Measurements from ENCODE around the gene PLXDC2.

The PLXDC2 gene

DNA sequence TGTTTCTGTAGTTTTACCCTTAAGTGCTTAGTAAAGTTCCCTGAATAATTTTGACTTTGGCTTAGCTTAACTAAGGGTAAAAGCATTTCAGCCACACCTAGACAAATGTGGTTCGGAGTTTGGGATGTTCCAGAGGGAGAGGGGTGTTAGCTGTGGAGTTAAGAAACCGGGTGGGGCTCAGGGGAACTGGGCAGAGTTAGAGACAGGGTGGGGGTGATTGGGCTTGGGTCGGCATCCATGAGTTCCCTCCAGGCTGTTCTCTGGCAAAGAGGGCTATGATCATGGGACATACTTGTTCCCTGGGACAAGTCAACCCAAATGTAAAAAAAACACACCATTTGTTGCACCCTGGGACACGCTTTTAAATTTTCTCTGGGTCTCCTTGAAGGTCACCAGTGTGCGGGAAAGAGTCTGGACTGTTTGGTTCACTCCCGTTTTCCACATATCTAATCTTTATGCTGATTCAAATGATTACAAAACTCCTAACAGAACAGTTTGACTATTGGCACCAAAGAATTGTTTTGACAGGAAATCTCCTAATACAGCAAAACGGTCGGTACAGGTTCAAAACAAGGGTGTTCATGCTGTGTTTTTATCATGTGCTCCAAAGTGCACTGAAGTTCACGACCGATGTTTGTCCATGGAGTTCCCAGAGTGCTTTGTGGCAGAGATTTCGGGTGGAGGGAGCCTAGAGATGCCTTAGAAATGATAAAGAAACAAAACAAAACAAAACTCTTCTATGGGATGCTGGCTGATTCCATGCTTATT lies 56.5 kb downstream of the PLXDC2 start:
- DNase-seq = no peak
- no peak overlapping the region for H2AFZ ChIP-seq (ENCODE audit: low read depth, low read length)
- H3K4me3 ChIP-seq (ENCODE audit: low read depth in 1 of 2, low read length in 2 of 2) = no peak overlapping the region
- no peaks in the 10 kb centered on the region for H3K36me3 ChIP-seq (ENCODE audit: insufficient read depth, low read length)
- no peak for ATAC-seq (ENCODE audit: insufficient read depth, low read depth)
- H3K79me2 ChIP-seq (ENCODE audit: insufficient read depth, low read length) = no peaks in the 10 kb centered on the region
- no peaks in the 10 kb centered on the region for H4K20me1 ChIP-seq (ENCODE audit: insufficient read depth, low read length)
- TF ChIP-seq CTCF (IDR thresholded peaks at IDR 0.05; ENCODE audit: borderline replicate concordance, extremely low read depth, low read length, poor library complexity, severe bottlenecking) = no peak
- TF ChIP-seq EZH2 (IDR thresholded peaks at IDR 0.05; ENCODE audit: borderline replicate concordance, low read depth, low read length, severe bottlenecking) = no peak
- H3K4me1 ChIP-seq (ENCODE audit: insufficient read depth, low read length) = no peaks in the 10 kb centered on the region
- H3K9me3 ChIP-seq (ENCODE audit: insufficient read depth, low read length, severe bottlenecking) = no peaks in the 10 kb centered on the region
- H3K27me3 ChIP-seq (ENCODE audit: insufficient read depth, low read length, poor library complexity) = no peaks in the 10 kb centered on the region
- no peak overlapping the region for H3K9ac ChIP-seq (ENCODE audit: low read depth, low read length)
- H3K4me2 ChIP-seq (ENCODE audit: insufficient read depth, low read length) = no peak overlapping the region
- H3K27ac ChIP-seq (ENCODE audit: low read length) = no peak overlapping the region

DNA sequence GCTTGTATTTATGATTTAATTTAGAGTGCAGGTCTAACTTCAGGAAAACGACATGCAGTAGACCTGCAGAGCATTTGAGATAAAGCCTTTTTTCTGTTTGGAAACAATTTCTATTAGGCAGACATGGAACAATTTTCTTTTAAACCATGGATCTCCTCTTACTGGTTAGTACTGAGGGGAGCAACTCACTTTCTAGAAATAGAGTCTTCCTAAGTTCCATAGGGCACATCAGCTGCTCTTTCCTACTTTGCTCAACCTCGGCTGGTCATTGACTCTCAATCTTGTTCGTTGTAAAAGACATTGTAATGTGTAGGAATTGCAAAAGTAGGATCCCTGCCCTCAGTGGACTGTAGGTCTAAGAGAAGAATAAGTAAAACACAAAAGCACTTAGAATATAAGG lies 58.0 kb downstream of the PLXDC2 start:
- H4K20me1 ChIP-seq (ENCODE audit: insufficient read depth, low read length) = no peaks in the 10 kb centered on the region
- ATAC-seq (ENCODE audit: insufficient read depth, low read depth) = no peak
- H3K4me2 ChIP-seq (ENCODE audit: insufficient read depth, low read length) = no peak overlapping the region
- no peaks in the 10 kb centered on the region for H3K9me3 ChIP-seq (ENCODE audit: insufficient read depth, low read length, severe bottlenecking)
- no peaks in the 10 kb centered on the region for H3K4me1 ChIP-seq (ENCODE audit: insufficient read depth, low read length)
- H2AFZ ChIP-seq (ENCODE audit: low read depth, low read length) = no peak overlapping the region
- DNase-seq = no peak
- H3K79me2 ChIP-seq (ENCODE audit: insufficient read depth, low read length) = no peaks in the 10 kb centered on the region
- TF ChIP-seq CTCF (IDR thresholded peaks at IDR 0.05; ENCODE audit: borderline replicate concordance, extremely low read depth, low read length, poor library complexity, severe bottlenecking) (no peak), EZH2 (IDR thresholded peaks at IDR 0.05; ENCODE audit: borderline replicate concordance, low read depth, low read length, severe bottlenecking) (no peak)
- H3K4me3 ChIP-seq (ENCODE audit: low read depth in 1 of 2, low read length in 2 of 2) = no peak overlapping the region
- H3K9ac ChIP-seq (ENCODE audit: low read depth, low read length) = no peak overlapping the region
- no peaks in the 10 kb centered on the region for H3K27me3 ChIP-seq (ENCODE audit: insufficient read depth, low read length, poor library complexity)
- no peaks in the 10 kb centered on the region for H3K36me3 ChIP-seq (ENCODE audit: insufficient read depth, low read length)
- H3K27ac ChIP-seq (ENCODE audit: low read length) = no peak overlapping the region

DNA sequence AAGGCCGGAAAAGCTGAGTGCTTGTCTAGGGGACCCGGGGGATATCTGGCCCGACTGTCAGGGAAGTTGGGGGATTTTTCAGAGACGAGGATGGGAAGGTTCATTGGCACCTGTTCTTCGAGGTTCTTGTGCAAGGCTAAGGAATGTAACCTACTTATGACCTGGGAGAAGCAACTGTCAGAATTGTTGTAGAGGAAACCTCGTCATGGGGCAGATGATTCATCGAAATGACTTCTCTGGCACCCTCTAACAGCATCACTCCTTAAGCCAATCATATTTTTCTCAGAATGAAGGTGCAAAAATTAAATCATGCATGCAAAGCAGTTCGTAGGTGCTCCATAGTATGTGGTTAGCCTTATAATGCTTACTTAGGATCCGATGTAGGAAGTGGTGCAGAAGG lies 58.6 kb downstream of the PLXDC2 start:
- H4K20me1 ChIP-seq (ENCODE audit: insufficient read depth, low read length) = no peaks in the 10 kb centered on the region
- no peak overlapping the region for H3K9ac ChIP-seq (ENCODE audit: low read depth, low read length)
- no peaks in the 10 kb centered on the region for H3K9me3 ChIP-seq (ENCODE audit: insufficient read depth, low read length, severe bottlenecking)
- H3K79me2 ChIP-seq (ENCODE audit: insufficient read depth, low read length) = no peaks in the 10 kb centered on the region
- H3K27ac ChIP-seq (ENCODE audit: low read length) = no peak overlapping the region
- H3K36me3 ChIP-seq (ENCODE audit: insufficient read depth, low read length) = no peaks in the 10 kb centered on the region
- H2AFZ ChIP-seq (ENCODE audit: low read depth, low read length) = no peak overlapping the region
- H3K4me2 ChIP-seq (ENCODE audit: insufficient read depth, low read length) = no peak overlapping the region
- TF ChIP-seq EZH2 (IDR thresholded peaks at IDR 0.05; ENCODE audit: borderline replicate concordance, low read depth, low read length, severe bottlenecking) (no peak), CTCF (IDR thresholded peaks at IDR 0.05; ENCODE audit: borderline replicate concordance, extremely low read depth, low read length, poor library complexity, severe bottlenecking) (no peak)
- DNase-seq = no peak
- no peak for ATAC-seq (ENCODE audit: insufficient read depth, low read depth)
- no peaks in the 10 kb centered on the region for H3K27me3 ChIP-seq (ENCODE audit: insufficient read depth, low read length, poor library complexity)
- H3K4me3 ChIP-seq (ENCODE audit: low read depth in 1 of 2, low read length in 2 of 2) = no peak overlapping the region
- H3K4me1 ChIP-seq (ENCODE audit: insufficient read depth, low read length) = no peaks in the 10 kb centered on the region

Measured in DND-41 (cell line).